Measurements from ENCODE around the gene MECR.

MECR gene

DNA sequence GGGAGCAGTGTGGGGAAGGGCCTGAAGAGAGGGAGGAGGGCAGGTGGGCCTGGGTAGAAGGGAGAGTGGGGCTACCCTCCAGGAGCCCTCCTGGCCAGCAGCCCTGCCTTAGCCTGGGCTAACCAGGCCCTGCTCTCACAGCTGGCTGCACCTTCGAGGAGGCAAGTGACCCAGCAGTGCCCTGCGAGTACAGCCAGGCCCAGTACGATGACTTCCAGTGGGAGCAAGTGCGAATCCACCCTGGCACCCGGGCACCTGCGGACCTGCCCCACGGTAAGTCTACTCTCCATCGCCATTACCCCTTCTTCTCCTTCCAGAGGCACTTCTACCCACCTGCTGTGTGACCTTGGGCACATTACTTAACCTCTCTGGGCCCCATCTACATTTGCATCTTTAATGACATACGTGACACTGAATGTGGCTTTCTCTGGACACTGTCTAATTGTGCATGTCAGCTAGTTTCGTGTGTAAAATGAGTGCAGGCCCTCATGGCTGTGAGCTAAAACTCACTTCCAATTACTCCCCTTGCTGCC lies 24.5 kb upstream of the MECR start:
- DNase-seq (ENCODE audit: low read depth in 2 of 2), result no peak

DNA sequence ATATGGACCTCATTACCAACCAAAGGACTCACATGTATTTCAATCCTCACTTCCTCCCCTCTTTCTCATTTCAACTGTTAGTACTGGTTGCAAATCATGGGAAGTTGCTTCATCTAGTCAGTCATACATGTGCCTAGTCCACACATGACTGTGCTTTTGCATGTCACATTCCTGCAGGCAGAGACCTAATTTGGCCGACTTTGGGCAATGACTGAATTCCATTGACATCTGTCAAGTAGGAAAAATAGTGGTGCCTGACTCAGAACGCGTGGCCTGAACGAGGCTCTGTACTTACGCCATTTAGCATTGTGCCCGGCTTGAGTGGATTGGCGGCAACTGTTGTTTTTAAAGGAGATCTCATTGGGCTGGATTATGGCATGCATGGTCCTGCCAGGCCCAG lies 23.6 kb upstream of the MECR start:
- no peak for DNase-seq (ENCODE audit: low read depth in 2 of 2)

DNA sequence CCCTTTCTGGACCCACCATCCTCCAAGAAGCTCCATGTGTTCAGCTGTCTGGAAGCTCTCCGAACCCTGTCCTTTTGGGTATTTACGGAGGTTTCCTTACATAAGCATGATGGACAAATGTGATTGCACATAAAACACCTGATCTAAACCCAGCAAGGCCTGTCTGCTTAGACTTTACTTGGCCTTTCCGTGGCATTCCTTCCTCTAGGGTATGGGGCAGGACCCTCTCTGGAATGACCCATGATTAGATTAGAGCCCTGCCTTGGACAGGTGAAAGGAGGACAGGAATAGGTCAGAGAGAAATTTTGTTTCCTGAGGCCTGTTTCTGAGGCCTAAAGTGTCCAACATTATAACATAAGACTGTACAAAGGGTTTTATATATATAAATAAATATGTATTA lies 22.4 kb upstream of the MECR start:
- DNase-seq (ENCODE audit: low read depth in 2 of 2), result no peak

DNA sequence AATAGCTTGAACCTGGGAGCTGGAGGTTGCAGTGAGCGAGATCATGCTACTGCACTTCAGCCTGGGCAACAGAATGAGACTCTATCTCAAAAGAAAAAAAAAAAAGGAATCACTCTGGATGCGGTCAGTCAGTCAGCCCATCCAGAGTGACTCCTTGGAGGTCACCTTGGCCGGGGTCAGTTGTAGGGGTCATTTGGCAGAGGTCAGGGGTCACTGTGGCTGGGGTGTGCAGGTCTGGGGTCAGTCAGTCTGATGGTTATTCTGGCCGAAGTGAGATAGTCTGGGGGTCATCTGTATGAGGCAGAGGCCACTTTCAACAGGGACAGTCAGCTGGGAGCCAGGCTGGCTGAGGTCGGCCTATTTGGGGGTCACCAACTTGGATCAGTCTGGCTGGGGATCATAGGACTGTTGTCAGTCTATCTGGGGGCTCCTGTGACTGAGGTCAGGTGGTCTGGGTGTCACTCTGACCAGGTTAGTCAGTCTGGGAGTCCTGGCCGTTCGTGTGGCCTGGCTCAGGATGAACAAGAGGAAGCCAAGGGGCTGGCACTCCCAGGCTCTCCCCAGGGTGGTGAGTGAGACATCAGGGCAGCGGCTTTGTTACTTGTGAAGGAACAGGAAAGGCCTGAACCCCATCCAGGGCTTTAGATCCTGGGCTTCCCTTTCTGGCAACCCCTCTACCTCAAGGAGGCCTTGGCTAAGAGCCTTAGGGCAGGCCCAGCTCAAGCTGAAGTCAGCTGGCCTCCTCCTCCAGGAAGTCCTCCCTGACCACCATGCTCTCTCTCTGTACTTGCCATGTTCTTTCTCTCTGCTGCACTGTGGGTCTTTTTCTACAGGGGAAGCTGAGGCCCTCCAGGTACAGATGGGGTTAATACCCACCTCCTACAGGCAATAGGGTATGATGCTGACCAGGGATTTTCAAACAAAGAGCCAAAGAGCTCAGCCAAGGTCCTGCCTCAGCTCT lies 20.7 kb upstream of the MECR start:
- DNase-seq (ENCODE audit: low read depth in 2 of 2), result no peak

DNA sequence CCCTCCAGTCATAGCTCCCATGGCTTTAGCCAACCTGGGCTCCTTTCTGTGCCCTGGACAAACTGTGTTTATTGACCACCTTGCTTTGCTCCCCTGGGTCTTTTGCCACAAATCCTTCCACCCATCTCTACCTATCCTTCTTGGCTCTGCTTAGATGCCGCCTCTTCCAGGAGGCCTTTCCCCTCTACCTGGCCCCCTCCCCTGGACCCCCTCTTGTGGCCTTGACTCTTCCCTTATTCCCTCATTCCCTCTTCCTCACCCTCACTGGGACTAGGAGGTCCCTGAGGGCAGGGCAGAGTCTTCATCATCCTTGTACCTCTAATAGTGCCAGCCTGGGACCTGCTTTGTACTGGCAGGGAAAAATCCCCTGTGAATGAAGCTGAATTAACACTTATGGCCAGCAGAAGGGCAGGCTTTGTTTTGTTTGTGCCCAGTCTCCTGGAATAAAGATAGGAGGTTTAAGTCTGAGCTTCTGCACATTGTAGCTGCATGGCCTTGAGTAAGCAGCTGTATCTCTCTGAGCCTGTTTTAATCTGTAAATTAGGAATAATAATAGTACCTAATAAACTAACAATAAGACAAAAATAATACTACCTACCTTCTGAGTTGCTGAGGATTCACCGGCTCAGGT lies 19.3 kb upstream of the MECR start:
- no peak for DNase-seq (ENCODE audit: low read depth in 2 of 2)

DNA sequence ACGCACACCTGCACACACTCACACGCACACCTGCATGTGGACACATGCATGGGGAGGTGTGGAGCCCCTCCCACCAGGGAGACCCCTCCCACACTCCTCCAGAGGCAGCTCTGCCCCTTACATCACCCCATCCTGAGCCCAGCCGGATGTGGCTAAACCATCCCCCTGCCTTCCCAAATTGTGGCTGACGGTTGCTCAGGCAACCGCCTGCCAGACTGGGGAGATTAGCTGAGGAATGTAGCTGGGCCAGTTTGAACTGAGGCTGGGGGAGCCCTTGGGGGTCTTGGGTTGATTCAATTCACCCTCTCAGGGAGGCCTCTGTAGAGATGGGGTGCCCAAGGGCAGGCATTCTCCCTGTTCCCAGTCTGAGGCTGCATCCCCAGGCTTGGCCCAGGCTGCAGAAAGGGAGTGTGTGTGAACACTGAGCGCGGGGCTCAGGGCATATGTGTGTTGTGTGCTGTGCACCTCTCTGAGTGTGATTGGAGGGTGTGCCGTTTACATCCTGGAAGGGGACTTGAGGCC lies 18.5 kb upstream of the MECR start:
- DNase-seq (ENCODE audit: low read depth in 2 of 2), result no peak

DNA sequence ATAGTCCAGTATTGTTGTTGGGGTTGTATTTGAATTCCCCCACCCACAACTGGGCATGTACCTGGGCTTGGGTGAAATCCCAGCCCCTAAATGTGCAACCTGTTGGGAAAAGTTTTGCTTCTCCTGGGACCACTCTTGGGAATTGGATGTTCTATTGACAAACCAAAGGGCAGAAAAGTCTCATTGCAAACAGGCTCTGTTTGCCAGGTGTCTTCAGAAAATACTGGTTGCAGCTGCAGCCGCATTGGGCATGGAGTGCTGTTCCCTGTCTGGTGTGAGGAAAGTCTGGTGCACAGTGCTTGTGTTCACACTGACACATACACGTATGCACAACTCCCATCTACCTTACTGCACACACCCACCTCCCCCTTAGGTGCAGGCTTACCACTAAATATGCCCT lies 17.7 kb upstream of the MECR start:
- DNase-seq (ENCODE audit: low read depth in 2 of 2), result no peak

DNA sequence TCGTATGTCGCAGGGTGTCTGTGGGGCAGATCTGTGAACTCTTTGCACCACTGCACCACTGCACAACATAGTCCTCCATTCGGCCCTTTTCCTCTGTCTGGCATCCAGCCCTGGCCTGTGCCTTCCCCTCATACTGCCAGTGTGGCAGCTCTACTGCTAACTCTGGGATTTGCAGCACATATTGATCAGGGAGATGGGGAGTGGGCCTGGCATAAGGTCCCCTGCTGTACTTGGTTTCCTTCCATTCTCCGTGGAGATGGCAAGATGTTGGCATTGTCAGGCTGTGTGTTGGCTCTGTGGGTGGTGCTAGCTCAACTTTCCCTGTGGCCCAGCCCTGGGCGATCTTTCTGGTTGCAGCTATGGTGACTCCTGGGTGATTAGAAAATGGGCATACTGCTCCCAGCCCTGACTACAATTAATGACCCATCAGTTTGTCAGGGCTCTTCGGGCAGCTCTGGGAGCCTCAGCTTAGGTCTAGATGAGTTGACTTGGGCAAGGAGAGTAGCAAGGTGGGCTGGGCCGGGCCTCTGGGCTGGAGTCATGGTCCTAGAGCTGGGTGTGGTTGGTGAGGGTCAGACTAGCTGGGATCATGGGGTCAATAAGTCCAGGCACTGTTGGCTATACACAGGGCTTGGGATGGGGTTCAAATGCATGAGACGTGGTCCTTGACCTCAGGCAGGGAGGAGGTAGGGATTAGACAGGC lies 17.0 kb upstream of the MECR start:
- DNase-seq (ENCODE audit: low read depth in 2 of 2), result no peak

DNA sequence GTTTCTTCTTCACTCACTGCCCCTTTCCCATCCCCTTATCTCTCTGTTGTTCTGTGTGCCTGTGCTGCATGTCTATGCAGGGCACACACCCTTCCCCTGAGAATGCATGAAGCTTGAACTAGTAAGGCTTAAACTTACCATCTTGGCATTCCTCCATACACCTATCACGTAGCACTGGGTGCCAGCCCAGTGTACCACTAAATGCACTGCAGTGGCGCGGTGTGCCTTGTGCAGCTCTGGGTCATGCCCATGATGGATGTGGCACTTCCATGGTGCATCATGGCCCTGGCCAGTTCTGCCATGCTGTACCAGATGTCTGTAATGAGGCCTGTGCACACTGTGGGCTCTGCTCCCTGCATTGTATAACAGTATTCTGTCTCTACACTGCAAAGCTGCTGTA lies 16.3 kb upstream of the MECR start:
- no peak for DNase-seq (ENCODE audit: low read depth in 2 of 2)

DNA sequence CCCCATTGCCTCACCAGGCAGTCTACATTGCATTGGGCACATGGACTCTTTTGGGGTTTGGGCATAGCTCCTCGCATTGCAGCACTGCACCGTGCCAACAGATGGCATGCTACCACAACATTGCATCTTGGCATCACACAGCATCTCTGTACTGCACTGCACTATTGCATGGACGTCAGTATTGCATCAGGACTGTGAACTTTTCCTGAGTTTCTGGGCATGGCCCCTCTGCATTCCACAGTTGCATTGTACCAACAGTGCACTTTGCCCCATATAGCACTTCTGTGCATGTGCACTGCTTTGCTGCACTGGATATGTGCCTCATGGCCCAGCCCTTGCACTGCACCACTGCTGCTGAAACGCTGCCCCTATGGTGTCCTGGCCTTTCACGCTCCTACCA lies 15.1 kb upstream of the MECR start:
- DNase-seq (ENCODE audit: low read depth in 2 of 2), result no peak

DNA sequence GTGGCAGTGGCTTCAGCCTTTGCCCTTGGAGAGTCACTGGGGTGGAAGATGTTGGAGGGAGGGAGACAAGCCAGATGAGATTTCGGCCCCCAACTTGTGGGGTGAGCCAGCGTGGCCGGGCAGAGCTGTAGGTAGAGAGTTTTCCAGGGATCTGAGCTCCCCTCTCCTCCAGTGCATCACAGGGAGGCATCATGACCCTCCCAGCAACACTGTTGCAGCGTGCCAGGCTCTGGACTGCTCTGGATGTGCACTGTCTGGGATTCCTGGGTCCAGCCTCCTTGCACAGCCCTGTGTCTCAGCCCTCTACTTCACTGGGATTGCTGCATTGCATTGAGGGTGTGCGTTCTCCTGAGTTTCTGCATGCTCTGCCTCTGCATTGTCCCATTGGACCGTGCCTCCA lies 14.5 kb upstream of the MECR start:
- DNase-seq (ENCODE audit: low read depth in 2 of 2), result no peak

DNA sequence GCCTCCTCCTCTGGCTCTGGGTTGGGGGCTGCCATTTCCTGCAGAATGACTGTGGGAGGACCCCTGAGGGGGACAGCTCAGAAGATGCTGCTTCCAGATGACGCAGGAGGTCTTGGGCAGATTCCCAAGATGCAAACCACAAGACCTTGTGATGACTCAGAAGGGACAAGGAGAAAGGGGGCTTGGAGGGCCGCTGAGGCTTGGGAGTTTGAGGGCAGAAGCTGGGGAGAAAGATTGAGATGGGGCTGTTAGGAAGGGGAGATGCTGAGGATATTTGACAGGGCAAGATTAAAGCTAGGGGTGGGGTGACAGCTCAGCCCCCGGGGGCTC lies 13.1 kb upstream of the MECR start:
- no peak for DNase-seq (ENCODE audit: low read depth in 2 of 2)

DNA sequence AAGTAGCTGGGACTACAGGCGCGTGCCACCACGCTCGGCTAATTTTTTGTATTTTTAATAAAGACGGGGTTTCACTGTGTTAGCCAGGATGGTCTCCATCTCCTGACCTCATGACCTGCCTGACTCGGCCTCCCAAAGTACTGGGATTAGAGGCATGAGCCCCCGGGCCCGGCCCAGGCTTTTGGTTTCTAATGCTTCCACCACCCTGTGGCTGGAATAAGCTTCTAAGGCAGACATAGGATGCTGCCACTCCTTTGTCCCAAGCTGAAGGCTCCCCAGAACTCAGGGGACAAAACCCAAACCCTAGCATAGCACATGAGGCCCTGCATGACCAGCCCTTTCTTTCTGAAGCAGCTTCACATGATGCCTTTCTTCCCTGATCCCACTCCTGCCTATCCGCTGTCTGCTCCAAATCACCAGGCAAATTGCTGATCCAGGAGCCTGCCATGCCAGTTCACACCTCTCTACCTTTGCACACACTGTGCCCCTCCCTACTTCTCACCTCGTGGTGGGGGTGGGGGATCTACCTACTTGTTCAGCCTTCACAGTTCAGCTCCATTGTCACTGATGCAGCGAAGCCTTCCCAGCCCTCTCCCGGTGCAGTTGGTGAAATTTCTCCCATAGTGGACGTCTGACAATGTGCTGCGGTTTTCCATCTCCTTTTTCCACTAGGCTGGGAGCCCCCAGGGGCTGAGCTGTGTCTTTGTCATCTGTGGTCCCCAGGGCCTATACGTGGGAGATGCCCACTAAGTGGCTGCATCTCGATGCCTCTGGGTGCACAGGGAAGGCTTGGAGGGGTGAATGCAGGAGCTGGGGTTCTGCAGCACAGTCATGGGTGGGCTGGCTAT lies 12.5 kb upstream of the MECR start:
- DNase-seq (ENCODE audit: low read depth in 2 of 2), result no peak

DNA sequence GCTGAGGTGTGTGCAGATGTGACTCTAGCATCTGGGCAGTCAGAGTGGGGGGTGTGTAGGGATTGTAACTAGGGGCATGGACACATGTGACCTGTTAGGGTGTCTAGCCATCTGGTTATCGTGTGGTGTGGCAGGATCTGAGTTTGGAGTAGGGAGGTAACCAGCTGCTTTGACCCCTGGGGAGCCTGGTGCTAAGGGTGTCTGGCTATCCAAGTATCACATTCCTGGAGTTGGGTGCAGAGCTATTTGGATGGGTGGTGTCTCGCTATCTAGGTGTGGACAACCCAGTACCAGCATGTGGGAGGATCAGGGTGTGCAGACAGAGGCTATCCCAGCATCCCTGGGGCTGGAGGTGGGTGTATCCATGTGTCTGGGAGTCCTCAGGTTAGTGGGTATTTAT lies 10.3 kb upstream of the MECR start:
- DNase-seq (ENCODE audit: low read depth in 2 of 2), result no peak

DNA sequence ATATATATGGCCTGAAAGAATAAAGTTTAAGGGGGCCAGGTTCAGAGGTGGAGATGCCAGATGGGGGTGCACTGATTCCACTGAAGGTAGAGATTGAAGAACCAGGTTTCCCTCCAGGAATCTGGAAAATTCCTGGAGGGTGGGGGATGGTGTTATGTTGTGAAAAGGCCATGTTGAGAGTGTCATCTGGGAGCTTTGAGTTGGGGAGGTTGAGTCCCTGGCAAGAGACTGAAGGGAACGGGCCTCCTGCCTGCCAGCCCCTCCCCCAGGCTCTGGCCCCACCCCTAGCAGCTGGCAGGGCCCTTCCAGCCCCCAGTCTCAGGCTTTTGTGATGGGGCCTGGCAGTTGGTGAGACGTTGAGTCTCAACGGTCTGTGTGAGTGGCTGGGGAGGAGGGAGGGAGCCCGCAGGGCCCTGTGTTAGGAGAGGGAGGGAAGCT lies 9.7 kb upstream of the MECR start:
- DNase-seq (ENCODE audit: low read depth in 2 of 2), result no peak

DNA sequence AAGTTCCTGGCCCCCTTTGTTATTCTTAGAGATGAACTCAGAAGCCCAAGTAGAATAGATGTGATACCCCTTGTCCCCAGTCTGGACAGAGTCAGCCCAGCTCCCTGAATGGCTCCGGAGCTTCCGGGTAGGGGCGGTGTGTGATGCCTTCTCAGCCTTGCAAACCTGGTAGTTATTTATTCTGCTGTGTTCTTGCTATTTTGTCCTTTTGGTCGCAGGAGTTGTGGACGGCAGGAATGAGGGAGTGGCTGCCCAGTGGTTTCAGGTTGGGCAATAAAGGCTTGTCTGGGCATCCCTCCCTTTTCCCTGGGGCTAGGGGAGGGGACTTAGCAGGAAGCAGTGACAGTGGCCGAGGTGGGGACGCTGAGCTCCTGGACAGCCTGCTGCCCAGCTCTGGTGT lies 8.4 kb upstream of the MECR start:
- DNase-seq (ENCODE audit: low read depth in 2 of 2), result no peak

DNA sequence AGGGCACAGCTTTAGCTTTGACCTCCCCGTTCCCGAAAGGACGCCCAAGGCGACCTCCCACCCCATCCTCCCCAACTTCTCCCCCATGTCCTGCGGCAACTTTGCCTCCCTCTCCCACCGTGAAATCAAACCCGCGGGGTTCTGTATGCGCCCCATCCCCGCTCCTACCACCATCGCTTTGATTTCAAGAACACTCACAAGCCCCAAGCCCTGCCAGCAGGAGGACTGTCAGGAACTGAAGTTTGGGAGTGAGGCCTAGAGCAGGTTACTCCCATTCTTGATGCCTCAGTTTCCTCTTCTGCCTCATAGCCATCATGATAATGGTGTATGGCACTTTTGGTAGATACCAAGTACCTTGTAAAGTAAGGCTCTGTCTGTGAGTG lies 7.9 kb upstream of the MECR start:
- no peak for DNase-seq (ENCODE audit: low read depth in 2 of 2)

DNA sequence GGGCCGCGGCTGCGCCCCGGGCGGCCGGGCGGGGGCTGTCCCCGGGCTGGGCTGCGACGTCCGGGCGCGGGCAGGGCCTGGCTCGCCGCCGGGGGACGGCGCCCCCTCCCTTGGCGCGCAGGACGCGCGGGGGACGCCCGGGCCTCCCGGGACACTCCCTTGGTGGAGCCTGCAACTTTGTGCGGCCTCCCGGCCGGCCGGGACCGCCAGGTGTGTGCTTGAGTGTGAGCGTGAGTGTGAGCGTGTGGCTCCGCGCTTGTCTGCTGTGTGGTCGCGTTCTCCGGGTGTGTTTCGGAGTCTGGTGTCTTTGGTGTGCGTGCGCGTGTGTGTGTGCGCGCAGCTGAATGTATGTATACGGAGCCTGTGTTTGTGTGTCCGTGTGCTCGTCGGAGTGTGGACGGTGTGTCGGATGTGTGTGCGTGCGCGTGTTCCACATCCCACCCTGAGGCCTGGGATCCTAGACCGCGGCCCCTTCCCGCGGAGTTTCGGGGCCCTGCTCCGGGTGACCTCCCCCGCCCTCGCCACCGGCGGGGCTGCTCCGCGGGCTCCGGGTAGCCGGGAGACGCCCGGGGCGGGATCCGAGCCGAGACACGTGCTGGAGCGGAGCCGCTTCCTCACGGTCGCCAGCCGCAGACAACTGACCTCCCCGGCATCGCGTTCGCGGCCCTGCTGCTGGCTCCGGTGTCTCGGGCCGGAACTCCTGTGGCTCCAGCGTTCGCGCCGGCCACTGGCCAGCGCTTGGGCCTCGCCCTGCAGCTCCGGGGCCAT lies 7.3 kb upstream of the MECR start:
- no peak for DNase-seq (ENCODE audit: low read depth in 2 of 2)

DNA sequence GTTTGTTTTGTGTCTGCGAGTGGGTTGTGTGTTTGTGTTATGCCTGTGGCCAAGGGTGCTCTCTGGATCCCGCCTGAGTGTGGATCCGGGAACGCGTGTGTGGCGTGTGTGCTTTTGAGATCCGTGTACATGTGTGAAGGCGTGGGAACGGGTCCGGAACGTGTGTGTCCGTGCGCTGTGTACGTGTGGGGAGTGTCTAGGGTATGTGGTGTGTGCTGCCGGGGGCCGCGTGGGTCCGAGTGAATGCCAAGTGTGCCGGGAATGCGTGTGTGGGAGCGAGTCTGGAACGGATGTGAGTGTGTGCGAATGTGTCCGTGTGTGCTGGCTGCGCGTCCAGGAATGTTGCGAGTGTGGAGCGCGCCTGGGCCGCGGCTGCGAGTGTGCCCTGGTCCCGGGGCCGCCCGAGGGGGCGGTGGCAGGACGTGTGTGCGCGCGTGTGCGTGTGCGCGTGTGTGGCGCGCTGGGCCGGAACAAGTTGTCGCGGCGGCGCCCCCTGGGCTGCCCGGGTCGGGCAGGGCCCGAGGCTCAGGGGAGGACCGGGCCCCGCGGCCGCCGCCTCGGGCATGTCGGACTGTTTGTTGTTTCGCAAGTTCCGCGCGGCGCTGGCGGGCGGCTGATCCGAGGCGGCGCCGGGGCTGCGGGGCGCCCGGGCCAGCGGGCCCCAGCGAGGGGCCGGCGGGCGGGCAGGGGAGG lies 6.5 kb upstream of the MECR start:
- DNase-seq (ENCODE audit: low read depth in 2 of 2), result no peak

DNA sequence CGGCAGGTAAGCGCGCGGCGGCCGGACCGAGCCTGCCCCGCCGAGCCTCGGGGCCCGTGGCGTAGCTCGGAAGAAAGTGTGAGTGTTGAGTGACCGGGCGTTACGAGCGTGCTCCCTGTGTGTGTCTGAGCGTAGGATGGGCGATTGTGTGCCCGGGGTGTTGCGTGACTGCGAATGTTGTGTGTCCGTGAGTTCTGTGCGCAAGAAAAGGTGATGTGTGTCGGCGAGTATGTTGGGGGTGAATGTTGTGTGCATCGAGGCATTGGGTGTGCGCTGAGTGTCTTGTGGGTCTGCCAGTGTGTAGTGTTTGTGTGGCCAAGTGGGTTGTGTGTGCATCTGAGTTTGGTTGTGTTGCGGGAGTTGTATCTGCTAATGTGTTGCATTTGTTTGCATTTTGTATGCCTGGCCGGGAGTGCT lies 6.0 kb upstream of the MECR start:
- no peak for DNase-seq (ENCODE audit: low read depth in 2 of 2)
